GM21423 (cell line): Measurements from ENCODE around the gene CATSPER1.
"Not testable (repeated sequence)": the region's sequence is repeated elsewhere in the genome, so short reads cannot be mapped to it uniquely, and the experiment has no call there.

ENCODE experiments used
- ATAC-seq: cut with Tn5 transposase; IDR thresholded peaks from one replicate; pipeline ENCODE4 v1.9.1; 2021; ENCODE audit warnings: mild to moderate bottlenecking, moderate library complexity; ENCODE audit not compliant: unreplicated experiment

The CATSPER1 gene

DNA sequence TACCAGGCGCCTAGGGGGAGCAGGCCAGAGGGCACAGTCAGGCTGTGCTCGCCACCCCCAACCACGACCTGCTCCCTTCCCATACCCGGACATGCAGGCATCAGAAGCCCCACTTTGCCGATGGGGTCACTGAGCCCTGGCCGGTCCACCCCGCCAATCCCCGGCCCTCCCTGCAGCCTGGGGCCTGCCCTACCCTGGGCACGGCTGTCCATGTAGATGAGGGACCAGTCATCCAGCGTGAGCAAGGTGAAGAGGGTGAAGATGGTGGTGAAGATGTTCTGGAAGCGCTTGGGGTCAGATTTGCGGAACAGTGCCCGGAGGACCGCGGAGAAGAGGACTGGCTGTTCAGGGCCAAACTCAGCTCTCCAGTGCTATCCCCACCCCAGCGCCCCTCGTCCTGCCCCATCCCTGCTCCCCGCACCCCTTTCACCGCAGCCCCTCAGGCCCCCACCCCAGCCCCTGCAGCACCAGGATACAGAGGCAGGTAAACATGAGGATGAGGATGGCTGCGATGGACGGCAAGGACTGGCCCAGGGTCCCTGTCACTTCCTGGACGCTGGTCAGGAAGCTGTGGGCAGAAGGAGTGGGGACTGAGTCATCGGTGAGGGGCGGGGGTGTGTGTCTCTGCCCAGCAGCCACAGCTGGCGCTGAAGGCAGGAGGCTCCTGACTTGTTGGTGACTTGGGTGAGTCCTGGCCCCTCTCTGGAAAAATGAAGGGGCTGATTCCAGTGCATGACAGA, 5.5 kb downstream of the CATSPER1 start:
- ATAC-seq = no peak

DNA sequence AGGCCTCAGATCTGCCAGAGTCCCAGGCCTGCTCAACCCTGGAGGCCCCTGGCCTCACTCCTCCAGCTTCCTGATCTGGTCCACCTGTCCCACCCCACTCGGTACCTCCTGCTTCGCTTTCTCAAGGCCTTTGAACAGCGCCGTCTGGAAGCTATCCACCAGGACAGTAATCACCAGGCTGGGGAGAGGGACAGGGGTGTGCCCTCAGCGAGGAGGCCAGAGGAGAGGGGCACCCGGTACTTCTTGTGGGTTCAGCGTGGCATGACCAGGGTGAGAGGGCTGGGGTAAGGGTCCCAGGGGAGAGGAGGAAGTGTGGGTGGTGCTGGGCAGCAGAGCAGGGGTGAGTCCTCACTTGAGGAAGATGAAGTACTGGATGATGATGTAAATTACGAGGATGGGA, 6.1 kb downstream of the CATSPER1 start:
- ATAC-seq = no peak

DNA sequence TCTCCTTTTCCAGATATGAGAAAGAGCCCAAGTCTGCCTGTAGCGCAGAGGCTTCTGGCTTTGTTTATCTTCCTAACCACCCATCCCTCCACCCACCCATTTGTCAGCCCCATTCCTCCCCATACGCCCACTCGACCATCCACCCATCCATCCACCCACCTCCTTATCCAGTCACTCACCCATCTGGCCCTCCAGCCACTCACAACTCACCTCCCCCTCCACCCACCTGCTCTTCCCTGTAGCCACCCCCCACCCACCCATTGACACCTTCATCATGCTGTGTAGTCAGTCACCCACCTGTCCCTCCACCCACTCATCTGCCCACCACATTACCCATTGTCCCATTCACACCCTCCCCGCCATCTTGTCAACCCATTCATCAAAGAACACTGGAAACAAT, 9.0 kb downstream of the CATSPER1 start:
- ATAC-seq = no peak

DNA sequence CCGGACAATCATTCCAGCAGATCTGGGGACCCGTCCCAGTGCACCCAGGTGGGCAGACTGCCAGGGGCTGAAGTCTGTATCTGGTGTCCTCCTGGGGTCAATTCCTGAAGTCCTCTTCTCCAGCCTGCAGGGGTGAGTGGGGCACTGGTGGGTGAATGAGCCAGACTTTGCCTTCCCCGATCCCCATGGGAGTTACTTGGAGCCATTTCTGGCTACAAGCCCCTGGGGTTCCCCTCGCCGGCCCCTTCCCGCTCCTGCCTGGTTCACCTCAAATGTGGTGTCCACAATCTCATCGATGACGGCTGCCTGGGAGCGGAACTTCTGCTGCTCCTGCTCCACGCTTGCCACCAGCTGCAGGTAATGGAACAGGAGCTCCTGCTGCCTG, 9.5 kb downstream of the CATSPER1 start:
- ATAC-seq = no peak

DNA sequence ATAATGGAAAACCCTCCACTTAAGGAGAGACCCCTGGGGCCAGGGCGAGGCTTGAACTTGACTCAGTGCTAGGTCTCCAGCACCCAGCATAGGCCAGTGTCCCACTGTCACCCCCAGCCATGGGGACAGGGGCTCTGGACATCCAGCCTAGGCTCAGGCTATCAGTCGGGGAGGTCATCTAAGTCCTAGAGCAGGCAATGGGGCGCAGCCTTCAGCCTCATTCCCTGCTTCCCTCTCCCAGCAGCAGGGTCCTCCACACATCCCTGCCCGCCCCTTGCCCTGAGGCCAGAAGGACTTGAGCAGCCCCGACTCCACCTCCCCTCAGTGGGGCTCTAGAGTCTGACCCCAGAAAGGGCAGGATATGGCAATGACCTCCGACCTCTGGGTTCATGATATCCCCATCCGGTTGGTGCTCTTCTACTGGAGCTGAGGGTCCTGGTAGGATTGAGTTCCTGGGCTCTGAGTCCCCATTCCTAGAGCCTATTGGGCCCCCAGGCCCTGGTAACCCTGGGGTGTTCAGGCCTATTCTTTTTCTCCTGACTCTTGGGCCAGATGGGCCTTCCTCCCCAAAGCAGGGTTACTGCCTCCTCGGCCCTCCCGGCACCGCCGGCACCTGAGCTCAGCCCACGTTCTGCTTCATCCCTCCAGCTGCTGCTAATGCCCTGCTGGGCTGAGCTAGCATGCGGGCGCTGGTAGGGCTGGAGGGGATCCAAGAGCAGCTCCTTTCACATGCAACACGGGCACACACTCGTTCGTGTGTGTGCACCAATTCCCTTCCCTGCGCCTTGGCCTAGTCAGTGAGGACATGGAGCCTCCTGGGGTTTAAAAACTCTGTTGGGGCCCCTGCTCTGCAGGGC, 10.1 kb downstream of the CATSPER1 start:
- no peak for ATAC-seq

DNA sequence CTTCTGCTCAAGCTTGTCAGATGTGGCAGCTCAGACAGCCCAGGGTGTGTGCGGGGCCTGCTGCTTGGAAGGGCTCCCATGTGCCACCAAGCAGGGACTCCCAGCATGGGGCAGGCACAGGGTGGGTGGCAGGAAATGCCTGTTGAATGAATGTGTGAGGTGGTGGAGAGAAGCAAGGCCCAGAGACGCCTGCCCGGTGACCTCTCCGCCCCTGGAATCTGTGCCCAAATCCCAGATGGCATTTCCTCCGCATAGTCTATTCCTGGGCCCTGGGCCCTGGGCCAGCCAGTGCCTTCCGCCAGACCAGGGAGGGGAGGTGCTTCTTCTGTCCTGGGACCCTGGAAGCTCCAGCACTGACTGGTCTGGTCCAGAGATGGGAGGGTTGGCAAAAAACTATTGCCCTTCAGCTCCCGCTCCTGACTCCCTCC, 10.8 kb downstream of the CATSPER1 start:
- ATAC-seq = no peak

DNA sequence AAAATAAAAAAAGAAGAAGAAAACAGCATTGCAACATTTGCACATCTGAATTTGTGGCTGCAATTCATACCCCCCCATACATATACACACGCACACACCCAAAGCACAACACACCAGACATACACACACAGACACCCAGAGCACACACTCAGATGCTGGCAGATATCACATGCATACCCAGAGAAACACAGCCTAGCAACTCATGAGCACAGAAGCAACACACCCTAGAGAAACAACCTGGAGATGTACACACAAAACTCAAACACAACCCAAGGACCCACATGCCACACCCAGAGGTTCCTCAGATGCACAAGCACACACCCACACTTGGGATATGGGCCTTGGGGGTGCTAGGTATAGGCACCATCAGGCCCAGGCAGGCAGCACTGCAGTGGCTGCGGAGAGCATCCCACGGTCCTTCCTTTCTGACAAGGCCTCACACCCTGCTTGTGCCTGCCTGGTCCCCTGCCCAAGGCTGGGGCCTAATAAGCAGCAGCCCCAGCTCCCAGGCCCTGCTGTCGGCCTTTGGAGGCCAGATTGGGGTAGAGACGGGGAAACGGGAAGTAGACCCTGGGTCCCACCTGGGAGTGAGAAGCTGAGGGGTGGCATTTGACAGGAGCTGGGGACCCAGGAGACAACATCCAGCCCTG, 11.3 kb downstream of the CATSPER1 start:
- no peak for ATAC-seq

DNA sequence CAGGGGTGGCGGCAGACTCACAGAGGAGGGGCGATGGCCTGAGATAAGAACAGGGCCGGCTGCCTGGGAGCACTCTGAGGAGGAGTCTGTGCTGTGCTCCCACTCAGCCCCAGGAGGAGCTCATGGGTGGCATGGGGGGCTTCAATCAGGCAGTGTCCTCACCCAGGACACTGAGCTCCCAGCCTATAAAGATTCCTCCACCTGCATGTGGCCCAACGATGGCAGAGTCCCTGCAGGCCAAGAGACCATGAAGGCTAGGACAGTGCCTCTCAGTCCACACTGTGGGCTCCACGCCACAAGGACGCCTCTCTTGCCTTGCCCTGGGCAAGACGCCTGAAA, 12.5 kb downstream of the CATSPER1 start:
- no peak for ATAC-seq

DNA sequence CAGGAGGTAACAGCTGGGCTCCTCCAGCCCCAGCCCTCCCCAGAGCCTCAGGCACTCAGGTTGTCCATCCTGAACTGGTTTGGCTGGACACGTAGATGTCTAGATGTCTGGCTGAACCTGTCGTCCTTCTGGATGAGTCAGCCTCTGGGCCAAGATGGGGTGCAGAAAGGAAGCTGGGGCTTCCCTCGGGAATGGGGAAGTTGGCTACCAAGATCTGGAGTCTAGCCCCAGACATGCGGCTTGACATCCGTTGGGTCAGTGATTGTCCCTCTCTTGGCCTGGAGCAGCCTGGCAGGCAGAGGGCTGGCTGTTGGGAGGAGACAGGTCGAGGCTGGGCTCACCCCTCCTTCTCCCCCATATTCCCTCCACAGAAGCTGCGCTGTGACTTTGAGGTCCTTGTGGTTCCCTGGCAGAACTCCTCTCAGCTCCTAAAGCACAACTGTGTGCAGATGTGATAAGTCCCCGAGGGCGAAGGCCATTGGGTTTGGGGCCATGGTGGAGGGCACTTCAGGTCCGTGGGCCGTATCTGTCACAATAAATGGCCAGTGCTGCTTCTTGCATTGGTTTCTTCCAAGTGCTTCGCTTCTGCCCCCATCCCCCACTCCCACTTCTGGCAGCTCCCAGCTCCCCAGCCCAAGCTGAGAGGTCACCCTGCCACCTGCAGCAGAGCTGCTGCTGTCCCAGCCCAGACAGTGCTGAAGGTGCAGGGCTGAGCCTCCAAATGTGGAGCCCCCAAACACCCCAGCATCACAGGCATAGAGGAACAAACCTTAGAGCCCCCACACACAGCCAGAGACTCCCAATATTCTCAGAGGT, 13.1 kb downstream of the CATSPER1 start:
- no peak for ATAC-seq

DNA sequence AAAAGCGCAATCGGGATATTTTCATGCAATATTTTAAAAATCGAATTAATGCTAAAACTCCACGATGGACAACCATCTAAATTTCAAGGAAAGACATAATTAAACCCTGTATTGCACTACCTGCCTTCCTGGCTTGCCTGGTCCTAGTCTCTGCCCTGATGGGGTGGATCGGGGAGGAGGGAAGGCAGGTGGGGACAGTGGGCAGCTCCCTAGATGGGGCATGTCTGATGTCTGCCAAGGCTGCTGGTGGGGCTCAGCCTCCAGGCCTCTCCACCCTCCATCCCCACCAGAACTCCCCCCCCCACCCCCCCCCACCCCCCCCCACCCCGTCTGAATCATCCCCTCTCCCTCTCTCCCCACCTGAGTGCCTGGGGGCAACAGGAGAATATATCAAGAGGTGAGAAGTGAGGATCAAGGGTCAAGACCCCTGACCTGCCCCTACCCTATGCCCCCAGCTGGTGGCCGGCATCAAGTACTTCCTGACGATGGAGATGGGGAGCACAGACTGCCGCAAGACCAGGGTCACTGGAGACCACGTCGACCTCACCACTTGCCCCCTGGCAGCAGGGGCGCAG, 13.8 kb downstream of the CATSPER1 start:
- ATAC-seq = no peak

DNA sequence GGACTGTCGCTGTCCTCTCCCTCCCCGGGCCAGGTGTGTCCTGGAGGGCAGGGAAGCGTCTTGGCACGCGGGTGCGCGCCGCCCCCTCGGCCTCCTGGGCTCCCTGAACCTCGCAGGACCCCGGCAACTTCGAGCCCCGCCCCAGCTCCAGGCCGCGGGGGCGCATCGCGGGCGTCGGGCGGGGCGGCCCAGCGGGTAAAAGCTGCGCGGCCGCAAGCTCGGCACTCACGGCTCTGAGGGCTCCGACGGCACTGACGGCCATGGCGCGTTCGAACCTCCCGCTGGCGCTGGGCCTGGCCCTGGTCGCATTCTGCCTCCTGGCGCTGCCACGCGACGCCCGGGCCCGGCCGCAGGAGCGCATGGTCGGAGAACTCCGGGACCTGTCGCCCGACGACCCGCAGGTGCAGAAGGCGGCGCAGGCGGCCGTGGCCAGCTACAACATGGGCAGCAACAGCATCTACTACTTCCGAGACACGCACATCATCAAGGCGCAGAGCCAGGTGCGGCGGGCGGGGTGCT, 14.4 kb downstream of the CATSPER1 start, which contains the start of gene CST6:
Gene CST6, plus strand, starts transcription at position 224 of the 519 bp plus-strand sequence. Its CDS starts 37 bp downstream, at position 261.
- ATAC-seq = no peak

DNA sequence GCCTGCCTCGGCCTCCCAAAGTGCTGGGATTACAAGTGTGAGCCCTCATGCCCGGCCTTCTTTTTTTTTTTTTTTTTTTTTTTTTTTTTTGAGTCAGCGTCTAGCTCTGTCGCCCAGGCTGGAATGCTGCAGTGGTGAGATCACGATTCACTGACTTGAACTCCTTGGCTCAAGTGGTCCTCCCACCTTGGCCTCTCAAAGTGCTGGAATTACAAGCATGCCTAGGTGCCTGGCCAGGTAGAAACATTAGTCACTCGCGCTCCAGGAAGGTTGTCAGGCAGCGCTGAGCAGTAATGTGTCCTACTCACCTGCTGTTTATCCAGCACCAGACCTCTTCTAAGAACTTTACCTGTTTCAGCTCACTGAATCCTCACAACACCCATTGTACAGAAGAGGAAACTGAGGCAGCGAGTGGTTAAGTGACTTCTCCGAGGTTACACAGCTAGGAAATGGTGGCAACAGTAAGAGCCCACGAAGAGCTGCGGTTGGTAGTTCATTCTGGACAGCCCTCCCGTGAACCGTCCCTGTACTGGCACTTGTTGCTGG, 15.0 kb downstream of the CATSPER1 start:
- no peak for ATAC-seq

DNA sequence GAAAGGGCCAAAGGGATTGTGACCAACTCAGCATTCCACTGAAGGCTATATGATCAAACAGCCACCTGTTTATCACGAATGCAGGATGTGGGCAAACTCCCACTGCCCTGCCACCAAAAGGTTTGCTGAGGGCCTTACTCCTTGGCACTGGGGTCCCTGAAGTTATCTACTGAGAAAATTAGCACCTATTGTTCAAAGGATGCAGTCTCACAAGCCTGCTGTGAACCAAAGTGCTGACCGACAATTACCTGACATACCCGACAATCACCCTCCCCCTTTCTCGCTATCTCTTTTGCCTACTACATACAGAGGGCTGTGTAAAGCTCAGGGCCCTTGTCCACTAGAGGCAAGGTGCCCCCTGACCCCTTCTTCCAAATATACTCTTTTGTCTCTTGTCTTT, 16.2 kb downstream of the CATSPER1 start:
- not testable (repeated sequence) for ATAC-seq

DNA sequence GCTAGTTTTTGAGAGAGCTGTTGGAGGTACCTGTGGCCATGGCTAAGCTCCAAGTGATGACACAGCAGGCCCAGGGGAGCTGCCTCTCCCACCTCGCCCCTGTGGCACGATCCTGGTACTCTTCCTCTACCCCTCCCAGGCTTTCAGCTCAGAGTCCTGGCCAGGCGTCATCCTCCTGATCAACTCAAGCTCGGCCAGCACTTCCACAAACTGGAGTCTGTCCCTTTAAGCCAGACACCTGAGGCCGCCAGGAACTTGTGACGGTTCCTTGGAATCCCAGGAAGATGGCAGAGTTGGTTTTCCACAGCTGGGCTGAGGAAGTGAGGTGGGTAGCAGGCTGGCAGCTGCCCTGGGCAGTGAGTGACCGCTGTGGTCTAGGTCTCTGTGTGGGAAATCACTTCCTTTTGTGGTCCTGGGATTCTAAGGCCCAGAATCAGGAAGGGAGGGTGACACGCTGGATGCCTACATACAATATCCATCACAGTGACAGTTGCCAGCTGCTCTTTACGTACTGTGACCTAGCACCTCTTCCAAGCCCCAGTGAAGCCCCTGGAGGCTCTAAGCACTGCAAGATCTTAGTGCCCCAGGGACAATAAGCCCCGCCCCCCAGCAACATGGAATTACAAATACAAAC, 17.7 kb downstream of the CATSPER1 start:
- no peak for ATAC-seq

DNA sequence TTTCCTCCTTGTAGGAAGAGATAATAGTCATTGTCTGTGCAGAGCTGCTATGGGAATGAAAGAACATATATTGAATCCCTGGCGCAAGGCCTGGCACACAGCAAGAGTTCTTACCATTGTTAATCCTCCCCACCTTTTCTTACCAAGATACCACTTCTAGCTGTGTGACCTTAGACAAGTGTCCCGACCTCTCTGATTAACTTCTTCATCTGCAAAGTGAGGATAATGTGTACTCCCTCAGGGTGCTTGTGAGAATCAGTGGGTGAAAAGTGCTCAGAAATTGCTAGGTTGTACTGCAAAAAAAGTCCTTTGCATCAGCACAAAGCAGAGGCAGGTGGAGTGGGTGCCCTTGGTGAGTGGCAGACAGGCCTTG, 18.2 kb downstream of the CATSPER1 start:
- ATAC-seq = no peak

DNA sequence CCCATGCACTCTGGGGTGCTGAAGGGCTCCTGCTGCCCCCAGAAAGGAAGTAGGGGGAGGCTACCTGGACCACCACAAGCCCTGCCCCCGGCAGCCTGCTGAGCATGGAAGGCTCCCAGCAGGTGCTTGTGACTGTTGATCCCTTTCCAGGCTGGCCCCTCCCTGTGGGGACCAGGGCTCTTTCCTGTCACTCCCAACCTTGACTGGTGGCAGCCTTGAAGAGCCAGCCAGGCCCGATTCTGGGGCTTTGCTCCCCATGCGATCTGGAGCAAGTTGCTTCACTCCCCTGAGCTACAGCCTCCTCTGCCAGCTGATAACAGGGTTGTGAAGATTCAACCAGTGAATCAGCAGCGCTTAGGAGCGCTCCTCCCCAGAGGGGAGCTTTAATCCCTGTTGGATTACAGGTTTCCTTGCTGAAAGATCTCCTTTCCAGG, 19.1 kb downstream of the CATSPER1 start:
- ATAC-seq = no peak

DNA sequence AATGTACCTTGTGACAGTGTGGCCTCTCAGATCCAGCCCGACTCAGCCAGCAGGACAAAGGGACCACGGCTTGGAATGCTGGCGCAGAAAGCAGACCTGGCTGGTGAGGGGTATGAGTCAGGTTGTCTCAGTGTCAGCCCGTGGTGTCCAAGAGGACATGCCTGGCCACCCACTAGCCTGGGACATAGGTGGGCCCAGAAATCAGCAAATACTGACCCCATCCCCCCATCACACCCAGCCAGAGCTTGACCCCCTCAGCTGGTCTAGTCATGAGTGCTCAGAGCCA, 19.4 kb downstream of the CATSPER1 start:
- ATAC-seq = no peak

DNA sequence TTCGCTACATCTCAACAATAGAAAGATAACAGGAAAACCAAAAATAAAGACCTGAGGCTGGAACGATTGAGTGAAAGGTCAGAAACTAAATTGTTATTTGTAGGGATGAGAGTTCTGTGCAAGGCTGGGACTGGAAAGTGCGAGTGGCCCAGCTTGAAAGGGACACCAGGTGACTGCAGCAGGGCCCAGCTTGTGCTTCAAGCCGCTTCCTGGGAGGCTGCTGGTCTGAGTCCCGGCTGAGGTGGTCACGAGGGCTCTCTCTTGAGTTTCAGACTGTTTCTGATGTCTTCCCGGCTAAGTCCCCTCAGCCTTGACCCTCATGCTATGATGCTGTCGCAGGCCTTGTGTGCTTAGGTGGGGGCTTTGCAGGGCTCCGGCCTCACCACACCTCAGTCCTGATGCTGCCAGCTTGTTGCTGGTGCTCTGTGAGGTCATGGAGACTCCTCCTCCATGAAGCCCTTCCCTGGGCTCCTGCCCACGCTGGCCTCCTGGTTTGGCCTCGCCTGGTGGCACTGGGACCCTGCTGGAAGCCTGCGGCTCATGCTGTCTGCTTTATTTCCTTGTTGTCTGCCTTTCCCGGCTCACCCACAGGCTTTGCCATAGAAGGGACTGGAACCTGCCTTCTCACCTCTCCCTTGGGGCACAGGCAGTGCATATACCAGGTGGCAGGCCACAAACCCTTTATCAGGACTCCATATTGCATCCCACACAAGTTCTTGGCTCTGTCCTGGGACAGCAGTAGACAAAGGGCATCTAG, 20.0 kb downstream of the CATSPER1 start:
- no peak for ATAC-seq

DNA sequence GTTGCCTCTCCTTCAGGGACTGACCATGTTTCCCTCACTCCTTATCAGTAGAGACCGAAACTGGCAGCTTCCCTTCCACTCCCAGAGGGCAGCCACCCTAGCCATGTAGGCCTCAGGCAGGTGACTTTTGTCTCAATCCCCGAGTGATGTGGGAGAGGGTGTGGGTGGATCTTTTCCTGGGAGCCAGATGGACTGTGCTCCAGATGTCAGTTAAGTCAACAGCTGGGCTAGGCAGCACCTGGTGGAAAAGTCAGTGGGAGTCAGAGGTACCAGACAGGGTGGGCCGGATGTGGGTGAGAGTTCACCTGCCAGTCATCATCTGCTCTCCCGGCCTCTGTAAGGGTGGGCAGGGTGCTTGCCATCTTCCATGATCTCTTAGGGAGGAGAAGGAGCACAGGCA, 22.1 kb downstream of the CATSPER1 start:
- ATAC-seq = no peak
